Measurements from ENCODE around the gene PMPCA. TPM values are rescaled to one million over a fixed set of nuclear protein-coding genes. Genes with fewer than 3 reads are reported as not detected.

Gene PMPCA
- 69.4 TPM for polyA plus RNA-seq (ENCODE audit: insufficient read length)
- long read RNA-seq, donor 1, transcript PMPCA-201 (13 exons, 2,174 nt) = major isoform, 14 of 16 reads
- long read RNA-seq, donor 1, partial matches to known transcripts = 0 of 16 reads
- long read RNA-seq, donor 1, other reads (novel, unspliced or antisense) = 0 of 16 reads
- long read RNA-seq, donor 2, transcript PMPCA-201 (13 exons, 2,174 nt) = major isoform, 11 of 32 reads
- long read RNA-seq, donor 2, partial matches to known transcripts = 20 of 32 reads
- long read RNA-seq, donor 2, other reads (novel, unspliced or antisense) = 0 of 32 reads
- long read RNA-seq, donor 3, transcript PMPCA-201 (13 exons, 2,174 nt) = major isoform, 9 of 13 reads
- long read RNA-seq, donor 3, partial matches to known transcripts = 0 of 13 reads
- long read RNA-seq, donor 3, other reads (novel, unspliced or antisense) = 0 of 13 reads
- long read RNA-seq, donor 4 = 0 reads
- long read RNA-seq, donor 5, transcript PMPCA-201 (13 exons, 2,174 nt) = major isoform, 22 of 37 reads
- long read RNA-seq, donor 5, partial matches to known transcripts = 13 of 37 reads
- long read RNA-seq, donor 5, other reads (novel, unspliced or antisense) = 0 of 37 reads
- long read RNA-seq, donor 6, transcript PMPCA-201 (13 exons, 2,174 nt) = major isoform, 13 of 14 reads
- long read RNA-seq, donor 6, partial matches to known transcripts = 0 of 14 reads
- long read RNA-seq, donor 6, other reads (novel, unspliced or antisense) = 0 of 14 reads
- long read RNA-seq, donor 7, transcript PMPCA-201 (13 exons, 2,174 nt) = major isoform, 28 of 32 reads
- long read RNA-seq, donor 7, partial matches to known transcripts = 0 of 32 reads
- long read RNA-seq, donor 7, other reads (novel, unspliced or antisense) = 0 of 32 reads
- long read RNA-seq, donor 8, partial matches to known transcripts = 0 of 5 reads
- long read RNA-seq, donor 8, other reads (novel, unspliced or antisense) = 0 of 5 reads

- DNase-seq = peak; percentile 87
Measured at GRCh38 chr9:136410500-136411287, at the start of gene PMPCA, which contains the start of gene ENTR1. Gene PMPCA (plus strand): TSS chr9:136410658. CDS start chr9:136410669, 11 bp downstream. Gene ENTR1 (minus strand): TSS chr9:136410614. CDS start chr9:136410397, 217 bp downstream.

GRCh38 chr9:136361047-136361753, 49.3 kb upstream of the PMPCA start:
- DNase-seq = no peak

GRCh38 chr9:136361754-136362449, 48.6 kb upstream of the PMPCA start:
- no peak for DNase-seq

GRCh38 chr9:136362450-136362784, 48.0 kb upstream of the PMPCA start:
- no peak for DNase-seq

GRCh38 chr9:136363106-136363948, 47.1 kb upstream of the PMPCA start, which contains the start of gene DNLZ:
Gene DNLZ (minus strand): TSS chr9:136363744. CDS start chr9:136363714, 30 bp downstream.
- peak; percentile 89 for DNase-seq

GRCh38 chr9:136363949-136364748, 46.3 kb upstream of the PMPCA start:
- no peak for DNase-seq

GRCh38 chr9:136364942-136365774, 45.3 kb upstream of the PMPCA start:
- DNase-seq = no peak

GRCh38 chr9:136365775-136366222, 44.7 kb upstream of the PMPCA start:
- no peak for DNase-seq

- no peak for DNase-seq
Measured at GRCh38 chr9:136366826-136367225, 43.6 kb upstream of the PMPCA start.

GRCh38 chr9:136367296-136368145, 42.9 kb upstream of the PMPCA start:
- no peak for DNase-seq

GRCh38 chr9:136368190-136368589, 42.3 kb upstream of the PMPCA start:
- no peak for DNase-seq

- DNase-seq = no peak
Measured at GRCh38 chr9:136370037-136370436, 40.4 kb upstream of the PMPCA start.

GRCh38 chr9:136370687-136371532, 39.5 kb upstream of the PMPCA start:
- DNase-seq = no peak

- no peak for DNase-seq
Measured at GRCh38 chr9:136371533-136371880, 39.0 kb upstream of the PMPCA start.

GRCh38 chr9:136372006-136372405, 38.5 kb upstream of the PMPCA start:
- no peak for DNase-seq

Measured in left kidney (tissue), 8 donors.